Gastrocnemius medialis (tissue), 4 donors: ENCODE results near the gene SOAT1. TPM values are rescaled to one million over a fixed set of nuclear protein-coding genes. Genes with fewer than 3 reads are reported as not detected.

ENCODE experiments used
- ATAC-seq, 2 donors: fragments of 150-250 bp; one replicate each; pipeline ENCODE4 v1.9.1; 2016
- DNase-seq, 2 donors: peaks; one replicate each; pipeline ENCODE4 v3.0.0-alpha.2; 2019
- H3K27ac ChIP-seq, 4 donors: fragments of 200-600 bp; sonication (generic); 1 replicate in 1 of 4; 2 replicates in 3 of 4; pipeline ENCODE4 v1.5.1; 2016 to 2018; ENCODE audit warnings: mild to moderate bottlenecking in 2 of 4, moderate library complexity in 1 of 4
- H3K27me3 ChIP-seq, 3 donors: fragments of 200-600 bp; sonication (generic) in 2 of 3; 1 replicate in 1 of 3; 2 replicates in 2 of 3; pipeline versions ENCODE4 v1.5.1 to v1.6.0; 2016 to 2019; ENCODE audit warnings: mild to moderate bottlenecking in 1 of 3, moderate library complexity in 1 of 3
- H3K36me3 ChIP-seq, 2 donors: fragments of 200-600 bp; sonication (generic) in 1 of 2; one replicate each; pipeline ENCODE4 v1.5.1; 2017 to 2018
- H3K4me1 ChIP-seq, 2 donors: fragments of 200-600 bp; sonication (generic) in 1 of 2; one replicate each; pipeline ENCODE4 v1.5.1; 2016 to 2017; ENCODE audit warnings: mild to moderate bottlenecking in 2 of 2
- H3K4me3 ChIP-seq, 4 donors: fragments of 200-600 bp; sonication (generic) in 3 of 4; 1 replicate in 1 of 4; 2 replicates in 3 of 4; pipeline ENCODE4 v1.5.1; 2016 to 2019; ENCODE audit warnings: mild to moderate bottlenecking in 2 of 4
- H3K9me3 ChIP-seq, 3 donors: fragments of 200-600 bp; sonication (generic) in 2 of 3; 1 replicate in 1 of 3; 2 replicates in 2 of 3; pipeline ENCODE4 v1.5.1; 2016 to 2019
- CTCF ChIP-seq, 5 experiments: fragments of 450-650 bp in 3 of 5; fragments of 200-600 bp in 2 of 5; sonication (generic) in 2 of 5; IDR thresholded peaks in 4 of 5; conservative IDR thresholded peaks in 1 of 5; 1 replicate in 4 of 5; 2 replicates in 1 of 5; pipeline ENCODE4 v1.5.1; 2016 to 2019; ENCODE audit warnings: antibody characterized with exemption in 5 of 5, mild to moderate bottlenecking in 3 of 5, moderate library complexity in 3 of 5
- POLR2A ChIP-seq, 2 donors: fragments of 450-650 bp; IDR thresholded peaks; one replicate each; pipeline ENCODE4 v1.6.1; 2017; ENCODE audit warnings: antibody characterized with exemption in 2 of 2, mild to moderate bottlenecking in 2 of 2, moderate library complexity in 2 of 2
- in situ Hi-C, 4 donors: fragments of 200-750 bp; cut with MboI; loops; one replicate each; pipeline versions ENCODE4 v1.15.0 to v1.8.0; 2017; ENCODE audit warnings: low sequenced_read_pairs in 4 of 4
- intact Hi-C: fragments of 100-400 bp; cut with DNase I; formaldehyde crosslinking; loops from one replicate; pipeline ENCODE4 v1.15.1; 2023; ENCODE audit warnings: low total_unique reads
- total RNA-seq, 4 donors: library from RNA; depleted of rRNA; stranded (reverse); fragments of >200 nt; gene quantifications; one replicate each; pipeline versions ENCODE4 v1.1.0 to v1.2.3, GENCODE V29; 2016

Gene SOAT1
- total RNA-seq, 4 donors from 2014 or later = 5.2 to 11.7 (median 6.4) TPM

- Histone ChIP-seq H3K36me3 (no peaks in the 10 kb centered on the region), H3K27ac (peak overlapping the region; percentile 13 to 79 (median 54)), H3K27me3 (no peaks in the 10 kb centered on the region), H3K9me3 (no peaks in the 10 kb centered on the region), H3K4me3 (no peak overlapping the region), H3K4me1 (peaks cover 0 to 15% of the 10 kb centered on the region in 2 donors)
- intact Hi-C loops (no loop called here), in situ Hi-C loops (no loop called here)
- no peak for ATAC-seq
- DNase-seq = no peak
- TF ChIP-seq CTCF (IDR thresholded peaks at IDR 0.05 in 4 of 5, conservative IDR thresholded peaks at IDR 0.05 in 1 of 5) (no peak), POLR2A (IDR thresholded peaks at IDR 0.05) (no peak)
These were observed 16.7 kb downstream of the SOAT1 start for GRCh38 chr1:179310291-179310690.

- TF ChIP-seq POLR2A (IDR thresholded peaks at IDR 0.05) (no peak), CTCF (IDR thresholded peaks at IDR 0.05 in 4 of 5, conservative IDR thresholded peaks at IDR 0.05 in 1 of 5) (no peak)
- H3K9me3 ChIP-seq = no peaks in the 10 kb centered on the region
- peak overlapping the region; percentile 21 to 79 (median 54) for H3K27ac ChIP-seq
- intact Hi-C loops (no loop called here), in situ Hi-C loops (no loop called here)
- peak in 1 of 2 donors; percentile 3 for DNase-seq
- H3K4me1 ChIP-seq = peaks cover 0 to 15% of the 10 kb centered on the region in 2 donors
- H3K36me3 ChIP-seq = no peaks in the 10 kb centered on the region
- H3K27me3 ChIP-seq = no peaks in the 10 kb centered on the region
- ATAC-seq = peak; percentile 94 to 98
- no peak overlapping the region for H3K4me3 ChIP-seq
These were observed 17.1 kb downstream of the SOAT1 start for GRCh38 chr1:179310721-179311120.

GRCh38 chr1:179311149-179311700 is 17.6 kb downstream of the SOAT1 start:
- TF ChIP-seq CTCF (IDR thresholded peaks at IDR 0.05 in 4 of 5, conservative IDR thresholded peaks at IDR 0.05 in 1 of 5) (no peak), POLR2A (IDR thresholded peaks at IDR 0.05) (no peak)
- peaks cover 0 to 15% of the 10 kb centered on the region in 2 donors for H3K4me1 ChIP-seq
- in situ Hi-C loops = no loop called here
- no peak overlapping the region for H3K4me3 ChIP-seq
- H3K36me3 ChIP-seq = no peaks in the 10 kb centered on the region
- peak overlapping the region; percentile 21 to 79 (median 40) for H3K27ac ChIP-seq
- no peaks in the 10 kb centered on the region for H3K9me3 ChIP-seq
- intact Hi-C loops = no loop called here
- no peaks in the 10 kb centered on the region for H3K27me3 ChIP-seq
- ATAC-seq = peak; percentile 19 to 36
- DNase-seq = no peak

GRCh38 chr1:179313004-179313403 is 19.4 kb downstream of the SOAT1 start:
- Histone ChIP-seq H3K36me3 (no peaks in the 10 kb centered on the region), H3K9me3 (no peaks in the 10 kb centered on the region), H3K27ac (no peak overlapping the region), H3K4me3 (no peak overlapping the region), H3K4me1 (peaks cover 0 to 15% of the 10 kb centered on the region in 2 donors), H3K27me3 (no peaks in the 10 kb centered on the region)
- no peak for DNase-seq
- intact Hi-C loops (no loop called here), in situ Hi-C loops (no loop called here)
- no peak for ATAC-seq
- no peak for TF ChIP-seq CTCF (IDR thresholded peaks at IDR 0.05 in 4 of 5, conservative IDR thresholded peaks at IDR 0.05 in 1 of 5)
- TF ChIP-seq POLR2A (IDR thresholded peaks at IDR 0.05) = no peak

- in situ Hi-C loops (no loop called here), intact Hi-C loops (no loop called here)
- Histone ChIP-seq H3K9me3 (no peaks in the 10 kb centered on the region), H3K27me3 (no peaks in the 10 kb centered on the region), H3K36me3 (no peaks in the 10 kb centered on the region), H3K4me3 (no peak overlapping the region), H3K27ac (no peak overlapping the region), H3K4me1 (peaks cover 0 to 14% of the 10 kb centered on the region in 2 donors)
- DNase-seq (no peak), ATAC-seq (no peak)
- no peak for TF ChIP-seq CTCF (IDR thresholded peaks at IDR 0.05 in 4 of 5, conservative IDR thresholded peaks at IDR 0.05 in 1 of 5)
- no peak for TF ChIP-seq POLR2A (IDR thresholded peaks at IDR 0.05)
These were observed 21.3 kb downstream of the SOAT1 start for GRCh38 chr1:179314928-179315327.
